OCI-LY3 (cell line): ENCODE measurements around the gene ITGBL1.

ENCODE experiments used
- H2AFZ ChIP-seq: fragments of 200-600, 300-600 bp; shearing (Covaris generic); 2 replicates; pipeline ENCODE4 v1.6.0; 2014; ENCODE audit warnings: antibody characterized with exemption, low read depth, low read length
- H3K27ac ChIP-seq: fragments of 200-600, 300-600 bp; sonication (generic); 2 replicates; pipeline ENCODE4 v1.5.1; 2014; ENCODE audit warnings: mild to moderate bottlenecking, low read length, moderate library complexity, mixed read lengths
- H3K27me3 ChIP-seq: fragments of 200-600, 300-600 bp; sonication (generic); 2 replicates; pipeline ENCODE4 v1.6.1; 2014; ENCODE audit warnings: low read depth, low read length, mixed read lengths
- H3K36me3 ChIP-seq: fragments of 200-600, 300-600 bp; sonication (generic); replicated peaks from 2 replicates; pipeline ENCODE3; 2014; ENCODE audit warnings: low read depth, low read length, mixed read lengths
- H3K4me1 ChIP-seq: fragments of 300-600, 200-600 bp; sonication (generic); 2 replicates; pipeline ENCODE4 v1.6.1; 2014; ENCODE audit warnings: low read length, mixed read lengths
- H3K4me2 ChIP-seq: fragments of 200-600, 300-600 bp; sonication (generic); 2 replicates; pipeline ENCODE4 v1.6.1; 2014; ENCODE audit warnings: low read length, mixed read lengths
- H3K4me3 ChIP-seq: fragments of 300-600, 200-600 bp; sonication (generic); 2 replicates; pipeline ENCODE4 v1.5.1; 2014; ENCODE audit warnings: antibody characterized with exemption, mild to moderate bottlenecking, low read length, moderate library complexity
- H3K79me2 ChIP-seq: fragments of 300-600, 200-600 bp; shearing (Covaris generic); 2 replicates; pipeline ENCODE4 v1.6.1; 2014; ENCODE audit warnings: mild to moderate bottlenecking, low read length, mixed read lengths
- H3K9ac ChIP-seq: fragments of 300-600, 200-600 bp; shearing (Covaris generic); 2 replicates; pipeline ENCODE4 v1.6.0; 2014; ENCODE audit warnings: mild to moderate bottlenecking, low read length, moderate library complexity
- H3K9me3 ChIP-seq: fragments of 200-600, 300-600 bp; shearing (Covaris generic); 2 replicates; pipeline ENCODE4 v1.6.1; 2014; ENCODE audit warnings: low read length, mixed read lengths; ENCODE audit not compliant: insufficient read depth
- H4K20me1 ChIP-seq: fragments of 200-600, 300-600 bp; sonication (generic); 2 replicates; pipeline ENCODE4 v1.6.1; 2016; ENCODE audit warnings: low read length, mixed read lengths; ENCODE audit not compliant: insufficient read depth
- CTCF ChIP-seq: fragments of 200-600, 300-600 bp; sonication (generic); IDR thresholded peaks from 2 replicates; pipeline ENCODE4 v1.5.1; 2014; ENCODE audit warnings: antibody characterized with exemption, low read length, low read depth
- EZH2phosphoT487 ChIP-seq: fragments of 200-600 bp; shearing (Covaris generic); IDR thresholded peaks from 2 replicates; pipeline ENCODE4 v1.6.1; 2018; ENCODE audit warnings: antibody characterized with exemption, mixed run types, low read depth

Gene ITGBL1

DNA sequence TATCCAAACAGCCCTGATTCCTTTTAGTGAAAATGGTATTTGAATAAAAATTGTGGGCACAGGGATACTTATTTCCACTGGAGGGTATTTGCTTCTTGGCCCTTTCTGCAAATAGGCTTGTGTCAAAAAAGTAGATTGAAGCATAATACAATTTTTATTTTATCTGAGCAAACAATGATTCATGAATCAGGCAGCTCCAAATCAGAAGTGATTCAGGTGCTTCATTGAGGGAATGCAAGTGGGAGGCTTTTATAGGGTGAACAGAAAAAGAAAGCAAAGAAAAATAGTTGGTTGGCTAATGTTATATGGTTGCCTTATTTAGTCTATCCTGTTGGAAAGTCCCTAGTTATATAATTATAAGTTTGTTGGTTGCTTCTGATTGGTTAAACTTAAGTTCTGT, 117.9 kb downstream of the ITGBL1 start:
- Histone ChIP-seq H3K36me3 (no peaks in the 10 kb centered on the region), H3K9ac (no peak overlapping the region), H3K27ac (no peak overlapping the region), H3K9me3 (no peaks in the 10 kb centered on the region), H3K79me2 (no peaks in the 10 kb centered on the region), H3K27me3 (no peaks in the 10 kb centered on the region), H3K4me1 (no peaks in the 10 kb centered on the region), H2AFZ (no peak overlapping the region), H3K4me3 (no peak overlapping the region), H3K4me2 (no peak overlapping the region), H4K20me1 (no peaks in the 10 kb centered on the region)
- TF ChIP-seq CTCF (no peak), EZH2phosphoT487 (no peak)

DNA sequence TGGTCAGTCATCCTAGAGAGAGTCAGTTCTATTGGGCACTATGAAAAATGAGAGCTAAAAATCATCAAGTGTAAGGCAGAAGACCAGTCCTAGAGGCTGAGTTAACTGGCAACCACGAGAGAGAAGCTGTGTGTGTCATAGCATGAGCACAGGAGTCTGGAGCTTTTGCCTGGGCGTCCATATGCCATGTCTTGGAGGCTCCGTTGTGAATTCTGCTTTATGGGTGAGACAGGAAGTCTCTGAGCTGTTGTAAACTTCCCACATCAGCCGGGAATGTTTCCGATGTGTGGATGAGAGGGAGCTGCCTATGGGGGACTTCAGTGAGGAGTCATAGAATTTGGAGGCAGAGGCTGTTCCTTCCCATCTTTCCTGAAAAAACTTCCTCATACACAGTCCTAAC, 120.0 kb downstream of the ITGBL1 start:
- no peak overlapping the region for H2AFZ ChIP-seq
- TF ChIP-seq EZH2phosphoT487: no peak
- TF ChIP-seq CTCF: no peak
- no peaks in the 10 kb centered on the region for H3K79me2 ChIP-seq
- H3K4me1 ChIP-seq: no peaks in the 10 kb centered on the region
- no peaks in the 10 kb centered on the region for H3K9me3 ChIP-seq
- no peaks in the 10 kb centered on the region for H4K20me1 ChIP-seq
- no peaks in the 10 kb centered on the region for H3K36me3 ChIP-seq
- no peak overlapping the region for H3K9ac ChIP-seq
- no peak overlapping the region for H3K4me3 ChIP-seq
- no peaks in the 10 kb centered on the region for H3K27me3 ChIP-seq
- no peak overlapping the region for H3K27ac ChIP-seq
- no peak overlapping the region for H3K4me2 ChIP-seq

GRCh38 chr13:101575581-101575980, 123.1 kb downstream of the ITGBL1 start:
- no peak overlapping the region for H3K27ac ChIP-seq
- H3K4me1 ChIP-seq: no peaks in the 10 kb centered on the region

GRCh38 chr13:101576455-101576854, 124.0 kb downstream of the ITGBL1 start:
- no peak overlapping the region for H3K4me3 ChIP-seq
- H2AFZ ChIP-seq: no peak overlapping the region
- no peaks in the 10 kb centered on the region for H3K4me1 ChIP-seq
- no peaks in the 10 kb centered on the region for H4K20me1 ChIP-seq
- H3K4me2 ChIP-seq: no peak overlapping the region
- no peaks in the 10 kb centered on the region for H3K36me3 ChIP-seq
- no peak overlapping the region for H3K27ac ChIP-seq
- H3K79me2 ChIP-seq: no peaks in the 10 kb centered on the region
- H3K27me3 ChIP-seq: no peaks in the 10 kb centered on the region
- TF ChIP-seq EZH2phosphoT487 (no peak), CTCF (no peak)
- no peak overlapping the region for H3K9ac ChIP-seq
- no peaks in the 10 kb centered on the region for H3K9me3 ChIP-seq

More at GRCh38 chr13:101575581-101575980, 123.1 kb downstream of the ITGBL1 start:
- H3K9ac ChIP-seq: no peak overlapping the region
- H3K4me3 ChIP-seq: no peak overlapping the region
- no peaks in the 10 kb centered on the region for H4K20me1 ChIP-seq
- H3K79me2 ChIP-seq: no peaks in the 10 kb centered on the region
- no peak overlapping the region for H3K4me2 ChIP-seq
- H3K27me3 ChIP-seq: no peaks in the 10 kb centered on the region
- no peaks in the 10 kb centered on the region for H3K9me3 ChIP-seq
- TF ChIP-seq CTCF (no peak), EZH2phosphoT487 (no peak)
- no peak overlapping the region for H2AFZ ChIP-seq
- H3K36me3 ChIP-seq: no peaks in the 10 kb centered on the region
